ENCODE results near the gene PTPMT1. TPM values are rescaled to one million over a fixed set of nuclear protein-coding genes. Genes with fewer than 3 reads are reported as not detected.

PTPMT1 gene
- total RNA-seq, 2 donors from 2014 or later, result 28.9 to 29.2 TPM

DNA sequence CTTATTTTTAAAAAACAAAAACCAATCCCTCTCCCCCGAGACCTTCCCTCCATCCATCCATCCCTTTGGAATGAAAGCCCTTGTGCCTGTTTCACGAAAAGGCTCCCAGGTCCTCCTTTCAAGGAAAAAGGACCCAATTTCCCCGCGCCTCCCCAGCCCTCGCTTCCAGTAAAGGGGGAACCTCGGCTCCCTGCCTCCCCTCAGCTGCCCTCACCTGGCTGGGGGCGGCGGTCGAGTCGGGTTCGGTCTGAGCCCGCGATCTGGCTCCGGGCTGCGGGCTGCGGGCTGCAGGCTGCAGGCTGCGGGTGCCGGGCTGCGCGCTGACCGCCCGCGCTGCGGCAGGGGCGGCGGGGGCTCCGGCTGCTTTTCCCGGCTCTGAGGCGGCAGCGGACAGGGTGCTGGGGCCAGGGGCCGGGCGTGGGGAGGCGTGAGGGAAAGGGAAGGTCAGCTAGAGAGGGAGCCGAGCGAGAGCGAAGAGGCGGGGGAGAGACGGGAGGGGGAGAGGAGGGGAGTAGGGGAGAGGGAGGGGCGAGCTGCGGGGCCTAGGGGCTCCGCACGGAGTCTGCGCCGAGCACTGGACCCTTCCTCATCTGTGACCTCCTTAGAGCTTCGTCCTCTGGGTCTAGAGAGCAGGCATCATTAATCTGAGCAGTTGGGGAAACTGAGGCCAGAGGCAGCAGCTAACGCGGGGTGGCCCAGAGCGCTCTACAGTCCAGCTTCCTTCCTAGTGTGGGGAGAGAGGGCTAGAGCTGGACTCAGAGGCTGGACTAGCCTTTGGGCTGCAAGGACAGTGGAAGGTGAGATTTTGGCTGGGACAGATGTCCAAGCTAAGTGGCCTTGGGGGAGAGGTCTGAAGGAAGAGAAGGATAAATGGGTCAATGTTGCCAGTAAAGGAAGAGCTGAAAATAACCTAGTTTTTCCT is 28.8 kb downstream of the PTPMT1 start, which contains the start of gene C1QTNF4:
Gene C1QTNF4 (minus strand): TSS at position 478 of the 922 bp plus-strand sequence. CDS start 3,601 bp downstream, outside the sequence.
- intact Hi-C loops (cut with DNase I), result no loop called here
- DNase-seq (ENCODE audit: low spot score), result no peak

DNA sequence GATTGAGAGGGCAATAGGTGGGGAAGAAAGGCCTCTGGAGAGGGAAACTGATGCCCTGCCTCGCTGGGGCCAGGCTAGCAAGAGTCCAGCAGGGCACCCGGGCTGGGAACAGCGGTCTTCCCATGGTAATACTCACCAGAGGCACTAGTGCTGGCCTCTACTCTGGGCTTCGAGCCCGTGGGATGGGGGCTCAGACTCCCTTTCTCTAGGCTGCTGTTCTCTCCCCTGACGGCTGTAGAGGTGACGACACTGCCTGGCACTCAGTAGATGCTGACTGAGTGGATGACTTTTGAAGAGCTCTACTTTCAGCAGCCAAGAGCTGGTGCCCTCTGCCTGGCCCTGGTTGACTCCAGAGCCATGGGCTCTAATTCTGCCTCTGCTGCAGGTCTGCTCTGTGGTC is 29.6 kb downstream of the PTPMT1 start:
- DNase-seq (ENCODE audit: low spot score), result no peak
- intact Hi-C loops (cut with DNase I), result no loop called here

DNA sequence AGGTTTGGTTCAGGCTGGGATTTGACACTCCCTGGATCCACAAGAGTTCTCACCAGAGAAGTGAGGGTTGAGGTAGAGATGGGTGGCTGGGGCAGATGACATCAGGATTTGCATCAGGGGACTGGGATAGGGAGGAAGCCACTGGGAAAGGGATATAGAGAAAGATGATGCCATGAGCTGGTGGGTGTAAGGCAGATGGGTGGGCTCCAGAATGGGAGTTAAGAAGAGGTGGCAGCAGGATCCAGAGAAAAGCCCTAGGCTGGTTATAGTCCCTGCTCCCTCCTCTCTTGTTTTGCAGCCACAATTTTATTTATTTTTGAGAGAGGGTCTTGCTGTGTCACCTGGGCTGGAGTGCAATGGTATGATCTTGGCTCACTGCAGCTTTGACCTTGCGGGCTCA is 30.6 kb downstream of the PTPMT1 start:
- intact Hi-C loops (cut with DNase I), result no loop called here
- DNase-seq (ENCODE audit: low spot score), result no peak

DNA sequence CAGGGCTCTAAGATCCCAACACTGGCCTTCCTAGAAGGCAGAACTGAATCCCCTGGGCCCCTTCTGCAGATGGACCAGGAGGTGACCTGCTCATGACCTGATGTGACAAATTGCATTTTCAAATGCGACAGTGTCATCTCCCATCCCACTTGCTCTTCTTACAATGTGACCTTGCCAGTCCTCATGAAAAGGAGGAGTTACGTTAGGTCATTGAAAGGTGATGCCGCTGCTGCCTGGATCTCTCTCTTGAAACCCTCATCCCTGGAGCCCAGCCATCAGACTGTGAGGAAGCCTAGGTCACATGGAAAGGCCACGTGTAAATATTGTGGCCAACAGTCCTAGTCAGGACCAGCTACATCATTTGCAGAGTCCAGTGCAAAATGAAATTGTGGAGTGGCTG is 34.5 kb downstream of the PTPMT1 start:
- DNase-seq (ENCODE audit: low spot score), result no peak
- intact Hi-C loops (cut with DNase I), result no loop called here

DNA sequence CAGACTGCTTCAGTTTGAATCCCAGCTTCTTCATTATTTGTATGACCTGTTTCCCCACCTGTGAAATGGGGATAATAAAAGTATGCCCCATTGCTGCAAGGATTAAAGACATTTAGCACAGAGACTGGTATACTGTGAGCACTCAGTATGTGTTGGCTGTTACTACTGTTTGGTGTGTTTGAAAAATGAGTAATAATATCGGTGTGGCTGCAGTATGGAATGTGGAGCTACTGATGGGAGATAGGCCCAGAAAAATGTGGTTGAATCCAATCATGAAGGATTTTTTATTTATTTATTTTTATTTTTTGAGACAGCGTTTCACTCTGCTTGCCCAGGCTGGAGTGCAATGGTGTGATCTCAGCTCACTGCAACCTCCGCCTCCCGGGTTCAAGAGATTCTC is 37.9 kb downstream of the PTPMT1 start:
- intact Hi-C loops (cut with DNase I), result no loop called here
- DNase-seq (ENCODE audit: low spot score), result no peak

DNA sequence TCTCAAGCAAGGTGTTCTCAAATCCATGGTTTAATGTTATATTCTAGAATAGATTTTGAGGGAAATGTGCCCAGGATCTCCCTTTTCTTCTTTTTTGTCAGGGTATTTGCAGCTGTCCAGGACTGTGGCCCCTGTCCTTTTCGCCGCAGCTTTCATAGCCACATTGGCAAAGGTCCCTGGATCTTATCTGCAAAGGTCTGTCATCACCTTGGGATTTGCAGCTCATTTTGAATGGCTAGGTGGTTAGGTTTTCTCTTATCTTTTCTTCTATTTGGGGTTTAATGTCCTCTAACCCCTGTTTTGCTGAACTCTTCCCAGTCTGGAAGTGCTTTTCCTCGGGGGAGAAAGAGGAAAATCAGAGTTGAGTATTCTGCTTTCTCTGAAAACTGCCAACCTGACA is 40.5 kb downstream of the PTPMT1 start:
- DNase-seq (ENCODE audit: low spot score), result no peak
- intact Hi-C loops (cut with DNase I), result no loop called here

DNA sequence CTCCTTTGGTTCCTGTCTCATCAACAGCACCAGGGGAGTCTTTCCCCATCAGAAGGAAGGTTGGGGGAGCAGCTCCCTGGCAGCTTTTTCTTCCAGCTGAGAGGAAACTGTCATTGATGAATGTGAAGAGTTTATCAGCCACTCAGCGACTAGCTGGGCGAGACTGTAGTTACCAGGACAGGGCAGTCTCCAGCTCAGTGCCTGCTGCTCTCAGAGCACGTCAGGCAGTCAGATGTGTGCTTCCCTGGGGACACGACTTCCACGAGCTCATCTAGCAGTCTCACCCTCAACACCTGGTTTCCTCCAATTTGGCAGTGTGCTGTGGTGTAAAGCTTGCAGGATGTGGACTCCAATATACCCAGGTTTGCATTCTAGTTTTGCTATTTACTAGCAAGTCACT is 41.3 kb downstream of the PTPMT1 start:
- intact Hi-C loops (cut with DNase I), result no loop called here
- no peak for DNase-seq (ENCODE audit: low spot score)

DNA sequence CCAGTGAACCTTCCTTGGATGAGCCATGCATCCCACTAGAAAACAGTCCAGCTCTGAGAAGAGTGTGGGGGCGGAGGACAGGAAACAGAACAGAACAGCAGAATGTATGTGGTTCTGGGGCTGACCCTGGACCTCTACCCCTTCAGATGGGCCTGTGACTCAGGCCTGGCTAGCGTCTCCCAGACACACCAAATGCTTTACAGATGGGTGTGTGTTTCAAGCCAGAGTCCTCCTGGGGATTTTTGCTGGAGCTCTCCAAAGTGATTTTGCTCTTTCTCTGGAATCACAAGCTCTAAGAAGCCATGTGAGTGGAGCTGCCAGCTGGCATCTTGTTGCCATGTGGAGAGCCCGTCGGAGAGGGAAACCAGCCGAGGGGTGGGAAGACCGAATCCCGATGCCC is 42.0 kb downstream of the PTPMT1 start:
- intact Hi-C loops (cut with DNase I), result no loop called here
- DNase-seq (ENCODE audit: low spot score), result peak; percentile 87

DNA sequence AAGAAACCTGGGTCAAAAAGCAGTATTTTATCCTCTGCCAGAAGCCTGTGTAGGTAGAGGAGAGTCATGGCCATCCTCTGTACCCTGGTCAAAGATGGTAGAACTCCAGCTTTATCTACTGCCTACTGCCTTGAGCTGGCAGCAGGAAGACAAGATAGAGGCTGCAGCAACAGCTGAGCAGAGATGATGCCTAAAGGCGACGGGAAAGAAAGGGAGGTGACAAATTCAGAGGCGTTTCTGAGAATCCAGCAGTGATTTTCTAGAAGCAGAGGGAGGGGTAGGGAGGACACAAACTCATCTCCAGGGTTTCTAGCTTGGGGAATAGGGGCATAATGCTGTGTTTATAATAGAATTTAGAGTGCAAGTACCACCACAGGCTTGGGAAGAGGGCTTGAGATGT is 44.3 kb downstream of the PTPMT1 start:
- intact Hi-C loops (cut with DNase I), result no loop called here
- DNase-seq (ENCODE audit: low spot score), result no peak

DNA sequence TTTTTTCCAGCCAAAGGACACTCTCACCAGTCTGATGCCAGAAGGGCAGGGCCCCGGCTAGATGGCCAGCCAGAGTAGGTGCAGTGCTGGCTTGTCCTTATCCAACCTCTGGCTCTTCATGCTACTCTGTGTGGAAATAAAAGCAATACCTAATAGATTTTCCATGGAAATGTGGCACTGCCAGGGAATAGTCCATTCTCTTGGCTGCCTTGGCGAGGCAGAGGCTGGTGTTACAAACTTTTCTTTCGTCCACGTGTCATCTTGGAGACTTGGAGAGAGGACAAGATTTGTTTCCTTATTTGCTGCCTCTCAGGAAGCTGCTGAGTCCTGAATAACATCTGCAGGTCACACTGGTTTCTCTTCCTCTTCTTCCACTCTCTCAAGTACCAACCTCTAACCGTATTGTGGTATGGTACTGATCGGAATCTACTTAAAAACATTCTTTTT is 46.0 kb downstream of the PTPMT1 start:
- DNase-seq (ENCODE audit: low spot score), result peak; percentile 53
- intact Hi-C loops (cut with DNase I), result no loop called here

DNA sequence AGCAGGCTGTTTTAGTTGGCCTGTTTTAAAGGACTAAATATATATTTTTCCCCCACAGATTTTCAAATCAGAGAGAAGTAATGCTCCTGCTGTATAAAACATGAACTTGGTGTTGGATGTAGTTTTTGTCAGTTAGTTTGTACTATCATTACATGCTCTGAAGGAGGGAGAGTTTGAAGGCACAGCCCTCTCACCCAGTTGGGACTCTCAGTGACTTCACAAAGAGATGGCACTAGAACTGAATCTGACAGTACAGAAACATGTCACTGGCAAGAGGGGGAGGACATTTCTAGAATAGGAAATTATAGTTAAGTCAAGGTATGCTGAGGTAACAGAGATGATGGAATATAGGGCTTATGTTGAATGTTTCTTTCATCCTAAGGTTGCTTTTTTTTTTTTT is 49.9 kb downstream of the PTPMT1 start:
- intact Hi-C loops (cut with DNase I), result no loop called here

DNA sequence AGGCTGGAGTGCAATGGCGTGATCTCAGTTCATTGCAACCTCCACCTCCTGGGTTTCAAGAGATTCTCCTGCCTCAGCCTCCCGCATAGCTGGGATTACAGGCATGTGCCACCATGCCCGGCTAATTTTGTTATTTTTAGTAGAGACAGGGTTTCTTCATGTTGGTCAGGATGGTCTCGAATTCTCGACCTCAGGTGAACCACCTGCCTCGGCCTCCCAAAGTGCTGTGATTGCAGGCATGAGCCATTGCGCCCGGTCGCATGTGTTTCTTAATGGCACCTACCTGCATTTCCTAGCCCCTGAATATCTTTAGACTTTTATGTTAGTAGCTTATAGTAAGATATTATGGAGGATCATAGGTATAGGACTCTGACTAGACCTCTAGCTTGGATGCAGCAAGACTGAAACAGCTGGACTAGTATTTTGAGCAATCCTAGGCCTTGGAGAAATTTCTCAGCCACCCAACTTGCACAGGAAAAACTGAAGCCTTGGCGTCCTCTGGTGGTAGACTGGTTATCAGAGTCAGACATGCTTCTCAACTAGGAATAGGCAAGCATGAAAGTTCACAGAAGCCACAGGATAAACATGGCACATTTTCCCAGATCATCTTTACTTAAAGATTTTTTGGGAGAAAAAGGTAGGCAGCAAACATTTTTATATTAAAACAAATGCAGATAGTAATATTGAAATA is 51.5 kb downstream of the PTPMT1 start:
- DNase-seq (ENCODE audit: low spot score), result no peak
- intact Hi-C loops (cut with DNase I), result no loop called here

More for the DNA sequence above, 49.9 kb downstream of the PTPMT1 start:
- no peak for DNase-seq (ENCODE audit: low spot score)

DNA sequence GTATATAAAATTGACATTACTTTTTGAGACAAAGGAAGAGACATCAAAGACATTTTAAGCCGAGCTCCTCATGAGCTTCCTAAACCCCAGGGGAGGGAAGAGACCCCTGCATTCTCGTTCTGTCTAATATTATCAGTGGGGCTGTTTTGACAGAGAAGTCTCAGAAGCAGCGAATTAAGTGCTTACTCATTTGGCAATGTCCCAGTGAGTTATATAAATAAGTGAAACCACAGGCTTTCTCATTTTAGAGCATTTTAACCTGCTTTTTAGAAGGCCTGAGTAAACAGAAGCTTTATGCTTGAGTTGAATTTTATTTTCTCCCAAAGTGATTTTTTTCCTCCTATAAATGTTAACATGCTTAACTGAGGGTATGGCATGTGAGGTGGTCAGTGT is 52.0 kb downstream of the PTPMT1 start:
- intact Hi-C loops (cut with DNase I), result no loop called here

DNA sequence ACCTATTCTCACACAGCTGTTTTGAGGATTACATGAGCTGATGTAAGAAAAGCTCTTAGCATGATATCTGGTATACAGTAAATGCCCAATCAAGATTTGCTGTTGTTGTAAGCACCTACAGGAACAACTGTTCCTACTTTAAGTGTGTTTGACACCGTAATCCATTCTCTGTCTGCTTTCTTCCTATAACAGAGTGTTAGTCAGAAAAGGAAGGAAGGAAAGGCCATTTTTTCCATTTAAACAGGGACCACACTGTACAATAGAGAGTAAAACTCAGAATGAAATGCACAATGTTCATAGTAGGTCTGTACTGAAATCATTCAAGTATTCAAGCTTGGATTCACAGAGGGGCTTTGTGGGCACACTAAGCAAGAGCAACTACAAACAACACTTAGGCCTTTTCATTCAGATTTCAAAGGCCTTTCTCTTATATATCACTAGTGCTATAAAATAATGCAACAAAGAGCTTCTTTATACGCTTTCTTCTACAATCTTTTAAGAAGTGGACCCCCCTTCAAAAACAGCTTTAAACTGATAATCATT is 55.5 kb downstream of the PTPMT1 start:
- intact Hi-C loops (cut with DNase I), result no loop called here
- no peak for DNase-seq (ENCODE audit: low spot score)

More for the DNA sequence above, 52.0 kb downstream of the PTPMT1 start:
- DNase-seq (ENCODE audit: low spot score), result no peak

Other genes starting within 250 kb of the PTPMT1 start
- gene MYBPC3, start 212.9 kb upstream of the PTPMT1 start, total RNA-seq, result under 1 TPM; 0.19 to 0.37 TPM
- gene SPI1, start 187.1 kb upstream of the PTPMT1 start, total RNA-seq, result 10 to 100 TPM; 27.7 to 47.0 TPM
- gene SLC39A13, start 157.0 kb upstream of the PTPMT1 start, total RNA-seq, result 10 to 100 TPM; 96.1 to 98.1 TPM
- gene PSMC3, start 139.2 kb upstream of the PTPMT1 start, total RNA-seq, result 100 to 1,000 TPM; 104 to 129 TPM
- under 1 TPM; 0.33 to 0.69 TPM for gene RAPSN, start 116.5 kb upstream of the PTPMT1 start, total RNA-seq
- 10 to 100 TPM; 83.8 to 96.3 TPM for gene CELF1, start 12.5 kb upstream of the PTPMT1 start, total RNA-seq
- gene KBTBD4, start 13.4 kb downstream of the PTPMT1 start, total RNA-seq, result 10 to 100 TPM in 1 of 2 donors, 1 to 10 TPM in 1; 9.5 to 12.3 TPM
- gene NDUFS3, start 13.5 kb downstream of the PTPMT1 start, total RNA-seq, result 10 to 100 TPM; 65.6 to 70.3 TPM
- gene FAM180B, start 21.1 kb downstream of the PTPMT1 start, total RNA-seq, result 1 to 10 TPM; 3.4 to 7.2 TPM
- 1 to 10 TPM; 2.0 to 7.1 TPM for gene C1QTNF4, start 28.8 kb downstream of the PTPMT1 start, total RNA-seq
- gene MTCH2, start 77.0 kb downstream of the PTPMT1 start, total RNA-seq, result 10 to 100 TPM; 56.3 to 63.4 TPM
- under 1 TPM; 0.48 to 0.79 TPM for gene AGBL2, start 149.8 kb downstream of the PTPMT1 start, total RNA-seq
- gene FNBP4, start 201.7 kb downstream of the PTPMT1 start, total RNA-seq, result 10 to 100 TPM; 76.0 to 76.6 TPM